Measurements from ENCODE around the gene IRS1. TPM values are rescaled to one million over a fixed set of nuclear protein-coding genes. Genes with fewer than 3 reads are reported as not detected.

The IRS1 gene
- total and polyA plus RNA-seq, 2 of the 4 experiments (the other 2 are of a cell fraction) = 21.1 to 37.1 TPM

DNA sequence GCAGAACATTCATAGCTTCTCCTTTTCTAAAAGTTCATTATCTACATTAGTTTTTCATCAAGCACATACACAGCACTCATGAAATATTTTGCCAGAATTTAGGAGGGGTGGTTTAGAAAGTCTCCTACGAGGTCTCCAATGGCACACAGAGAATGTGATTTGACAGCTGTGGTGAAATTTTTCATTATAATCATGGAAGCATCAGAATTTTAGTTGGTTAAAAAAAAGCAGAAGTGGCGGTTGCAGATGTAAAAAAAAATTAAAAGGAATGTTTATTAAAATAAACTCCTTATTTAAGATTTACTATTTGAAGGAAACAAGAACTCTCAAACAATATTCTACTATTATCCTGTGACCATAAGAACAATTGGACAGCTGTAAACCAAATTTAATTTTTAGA, 25.4 kb upstream of the IRS1 start:
- BruUV-seq (replicated peaks) = no TSS peak
- TF ChIP-seq MAZ (IDR thresholded peaks at IDR 0.05; ENCODE audit: borderline replicate concordance, low read depth, low read length) (no peak), SMC3 (IDR thresholded peaks at IDR 0.05; ENCODE audit: low read depth, low read length) (no peak), CEBPB (IDR thresholded peaks at IDR 0.05; ENCODE audit: low read depth, low read length) (no peak)
- TF ChIP-seq, protein P1, sequence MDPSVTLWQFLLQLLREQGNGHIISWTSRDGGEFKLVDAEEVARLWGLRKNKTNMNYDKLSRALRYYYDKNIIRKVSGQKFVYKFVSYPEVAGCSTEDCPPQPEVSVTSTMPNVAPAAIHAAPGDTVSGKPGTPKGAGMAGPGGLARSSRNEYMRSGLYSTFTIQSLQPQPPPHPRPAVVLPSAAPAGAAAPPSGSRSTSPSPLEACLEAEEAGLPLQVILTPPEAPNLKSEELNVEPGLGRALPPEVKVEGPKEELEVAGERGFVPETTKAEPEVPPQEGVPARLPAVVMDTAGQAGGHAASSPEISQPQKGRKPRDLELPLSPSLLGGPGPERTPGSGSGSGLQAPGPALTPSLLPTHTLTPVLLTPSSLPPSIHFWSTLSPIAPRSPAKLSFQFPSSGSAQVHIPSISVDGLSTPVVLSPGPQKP (IDR thresholded peaks at IDR 0.05; ENCODE audit: borderline replicate concordance, low read depth, low read length) = no peak
- TF ChIP-seq, protein P2, sequence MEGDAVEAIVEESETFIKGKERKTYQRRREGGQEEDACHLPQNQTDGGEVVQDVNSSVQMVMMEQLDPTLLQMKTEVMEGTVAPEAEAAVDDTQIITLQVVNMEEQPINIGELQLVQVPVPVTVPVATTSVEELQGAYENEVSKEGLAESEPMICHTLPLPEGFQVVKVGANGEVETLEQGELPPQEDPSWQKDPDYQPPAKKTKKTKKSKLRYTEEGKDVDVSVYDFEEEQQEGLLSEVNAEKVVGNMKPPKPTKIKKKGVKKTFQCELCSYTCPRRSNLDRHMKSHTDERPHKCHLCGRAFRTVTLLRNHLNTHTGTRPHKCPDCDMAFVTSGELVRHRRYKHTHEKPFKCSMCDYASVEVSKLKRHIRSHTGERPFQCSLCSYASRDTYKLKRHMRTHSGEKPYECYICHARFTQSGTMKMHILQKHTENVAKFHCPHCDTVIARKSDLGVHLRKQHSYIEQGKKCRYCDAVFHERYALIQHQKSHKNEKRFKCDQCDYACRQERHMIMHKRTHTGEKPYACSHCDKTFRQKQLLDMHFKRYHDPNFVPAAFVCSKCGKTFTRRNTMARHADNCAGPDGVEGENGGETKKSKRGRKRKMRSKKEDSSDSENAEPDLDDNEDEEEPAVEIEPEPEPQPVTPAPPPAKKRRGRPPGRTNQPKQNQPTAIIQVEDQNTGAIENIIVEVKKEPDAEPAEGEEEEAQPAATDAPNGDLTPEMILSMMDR (conservative IDR thresholded peaks at IDR 0.05; ENCODE audit: low read depth, low read length) = no peak
- Histone ChIP-seq H2AK5ac (ENCODE audit: low read depth, low read length) (no peak overlapping the region), H2BK20ac (ENCODE audit: low read depth, low read length) (no peak overlapping the region), H2AFZ (replicated peaks; ENCODE audit: low read length, poor library complexity) (no peak overlapping the region), H3K9me3 (ENCODE audit: control insufficient read depth, insufficient read depth, low read length) (peaks cover 2% of the 10 kb centered on the region), H2AK9ac (replicated peaks; ENCODE audit: low read depth, low read length, poor library complexity) (no peak overlapping the region), H3K36me3 (ENCODE audit: control insufficient read depth, insufficient read depth, low read length) (no peaks in the 10 kb centered on the region), H4K20me1 (ENCODE audit: insufficient read depth, low read length) (no peaks in the 10 kb centered on the region), H4K5ac (ENCODE audit: low read depth, low read length) (no peak overlapping the region), H3K4ac (ENCODE audit: low read depth, low read length) (no peak overlapping the region), H3K4me1 (ENCODE audit: control insufficient read depth, insufficient read depth, low read length) (no peaks in the 10 kb centered on the region), H3K27ac (ENCODE audit: insufficient read depth, low read length) (no peak overlapping the region), H2BK5ac (ENCODE audit: low read depth, low read length, poor library complexity, severe bottlenecking) (no peak overlapping the region), H3K23ac (ENCODE audit: low read depth, low read length) (no peak overlapping the region), H3K56ac (ENCODE audit: extremely low read depth, insufficient read depth, low read length) (no peak overlapping the region), H3K9me1 (ENCODE audit: insufficient read depth, low read length) (no peaks in the 10 kb centered on the region), H3K9ac (ENCODE audit: low read depth, low read length) (no peak overlapping the region), H3K18ac (ENCODE audit: low read depth, low read length) (no peak overlapping the region), H4K91ac (ENCODE audit: insufficient read depth, low read depth, low read length) (no peak overlapping the region), H3K4me3 (ENCODE audit: insufficient read depth, low read depth, low read length) (no peak overlapping the region), H3K14ac (replicated peaks; ENCODE audit: low read depth, low read length) (no peak overlapping the region), H3K4me2 (ENCODE audit: low read depth, low read length) (no peak overlapping the region), H4K8ac (ENCODE audit: low read depth in 2 of 2, low read length in 2 of 2) (no peak overlapping the region), H2BK120ac (ENCODE audit: low read depth, low read length) (no peak overlapping the region), H2BK15ac (ENCODE audit: low read depth, low read length) (no peak overlapping the region), H3K79me1 (ENCODE audit: low read depth in 1 of 2, low read length in 2 of 2) (no peaks in the 10 kb centered on the region), H3K27me3 (ENCODE audit: control insufficient read depth, insufficient read depth, low read length) (no peaks in the 10 kb centered on the region)
- DNase-seq = no peak
- no CpG with 5 or more reads among the region's 2 CpGs for WGBS, 2 experiments (ENCODE audit: extremely low coverage in 2 of 2, insufficient read length in 1 of 2)
- CTCF ChIA-PET = interaction anchor here (1.2 kb wide), 1 partner anchor 10 kb away, joined by 8 read pairs; the partner anchor contains the start of gene RHBDD1
- in situ Hi-C loops (cut with MboI; ENCODE audit: low sequenced_read_pairs) (no loop called here), dilution Hi-C loops (cut with HindIII; ENCODE audit: low sequenced_read_pairs, unreplicated experiment) (no loop called here), intact Hi-C loops (cut with micrococcal nuclease) (no loop called here)
- POLR2A ChIA-PET (ENCODE audit: unreplicated experiment) = interaction anchor here (0.5 kb wide), 1 partner anchor 30 kb away, joined by 3 read pairs; no protein-coding TSS in a partner anchor
- no peak for ATAC-seq (ENCODE audit: low read depth)

All from IMR-90 (cell line).